HG02840 (cell line): ENCODE data around the gene PDCD4.

Experiments used
- ATAC-seq: cut with Tn5 transposase; IDR thresholded peaks from one replicate; pipeline ENCODE4 v1.9.1; 2021; ENCODE audit warnings: mild to moderate bottlenecking, moderate library complexity, moderate number of reproducible peaks; ENCODE audit not compliant: unreplicated experiment, low FRiP score

The PDCD4 gene

DNA sequence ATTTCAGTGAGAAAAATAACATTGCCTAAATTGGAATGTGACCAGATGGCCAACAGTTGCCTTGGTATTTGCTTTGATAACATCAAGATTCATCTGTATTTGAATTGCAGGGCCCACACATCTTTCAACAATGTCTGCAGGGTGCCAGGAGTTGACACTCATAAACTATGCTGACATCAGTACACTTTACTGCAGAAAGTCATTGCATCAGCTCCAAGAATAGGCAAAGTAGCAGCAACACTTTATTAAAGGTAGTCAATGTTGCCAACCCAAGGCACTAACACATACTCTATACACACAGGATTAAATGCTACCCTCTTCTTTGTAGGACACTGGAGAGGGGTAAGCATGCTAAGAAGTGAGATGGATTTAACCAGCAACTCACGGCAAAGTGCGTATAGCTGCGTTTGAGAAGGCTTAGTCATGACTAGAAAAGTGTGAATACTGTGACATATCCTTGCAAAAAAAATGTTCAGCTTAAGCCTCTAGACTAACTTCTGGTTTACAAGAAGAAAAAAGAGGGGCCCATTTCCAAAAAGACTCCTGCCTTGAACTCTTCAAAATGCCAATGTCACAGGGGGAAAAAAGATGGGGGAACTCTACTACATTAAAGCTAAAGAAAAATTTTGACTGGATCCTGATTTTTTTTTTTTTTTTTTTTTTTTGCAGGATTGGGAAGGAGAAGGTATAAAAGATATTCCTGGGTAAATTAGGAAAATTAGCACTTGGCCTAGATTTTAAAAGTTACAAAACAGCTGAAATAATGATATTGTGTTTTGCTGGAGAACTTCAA lies 45.0 kb downstream of the PDCD4 start:
- ATAC-seq: no peak

DNA sequence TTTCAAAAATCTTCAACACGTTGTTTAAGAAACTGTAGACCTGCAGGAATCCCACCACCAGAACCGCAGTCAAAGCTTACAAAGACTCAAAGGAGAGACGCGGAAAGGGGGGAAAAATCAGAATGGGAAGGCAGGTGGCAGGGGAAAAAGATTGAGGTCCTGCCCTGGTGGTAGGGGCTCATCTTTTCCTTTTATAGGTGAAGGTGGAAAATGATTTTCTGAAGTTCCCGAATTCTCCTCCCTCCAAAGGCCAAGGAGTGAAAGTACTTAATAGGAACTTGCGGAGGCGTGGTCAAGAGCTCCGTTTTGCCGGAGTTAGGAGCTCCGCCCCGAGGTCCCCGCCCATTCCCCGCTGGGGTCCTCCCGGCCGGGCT lies 46.5 kb downstream of the PDCD4 start:
- no peak for ATAC-seq

DNA sequence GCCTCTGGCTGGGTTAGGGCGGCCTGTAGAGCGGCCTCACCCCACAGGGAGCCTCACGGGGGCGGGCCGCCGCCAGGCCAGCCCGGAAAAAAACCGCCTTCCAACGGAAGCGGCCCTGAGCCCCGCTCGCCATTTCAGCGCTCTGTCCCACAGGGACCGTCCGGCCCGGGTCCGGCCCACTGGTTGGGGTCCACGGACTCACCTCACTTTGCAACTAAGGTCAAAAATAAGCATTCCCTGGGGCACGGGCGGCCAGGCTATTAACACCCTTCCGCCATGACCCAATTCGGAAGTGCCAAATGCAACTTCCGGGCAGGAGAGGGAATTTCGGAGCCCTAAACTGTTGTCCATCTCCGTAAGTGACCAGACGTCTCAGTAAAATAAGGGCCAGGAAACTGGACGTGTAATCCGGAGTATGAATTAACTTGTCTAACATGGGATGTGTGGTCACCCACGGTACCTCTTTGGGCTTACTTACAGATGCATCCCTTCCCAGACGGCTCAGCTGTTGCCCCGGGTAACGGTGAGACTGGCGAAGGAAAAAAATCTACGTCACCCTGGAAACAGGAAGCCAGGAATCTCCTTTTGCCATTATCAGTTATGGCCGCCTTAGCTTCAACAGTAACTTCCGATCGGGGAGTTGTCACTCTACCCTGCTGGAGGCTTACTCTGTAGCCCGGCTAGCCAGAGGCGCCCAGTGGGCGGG lies 47.1 kb downstream of the PDCD4 start, which contains the start of gene BBIP1:
Gene BBIP1 (minus strand): TSS at position 538 of the 706 bp plus-strand sequence. CDS start 1,023 bp downstream, outside the sequence.
- peak; percentile 83 for ATAC-seq

- no peak for ATAC-seq
Measured at GRCh38 chr10:110919349-110919931, 47.7 kb downstream of the PDCD4 start, which contains the start of gene SHOC2. Gene SHOC2, plus strand, starts transcription at chr10:110919604. Its CDS starts 44,755 bp downstream, at chr10:110964359.

DNA sequence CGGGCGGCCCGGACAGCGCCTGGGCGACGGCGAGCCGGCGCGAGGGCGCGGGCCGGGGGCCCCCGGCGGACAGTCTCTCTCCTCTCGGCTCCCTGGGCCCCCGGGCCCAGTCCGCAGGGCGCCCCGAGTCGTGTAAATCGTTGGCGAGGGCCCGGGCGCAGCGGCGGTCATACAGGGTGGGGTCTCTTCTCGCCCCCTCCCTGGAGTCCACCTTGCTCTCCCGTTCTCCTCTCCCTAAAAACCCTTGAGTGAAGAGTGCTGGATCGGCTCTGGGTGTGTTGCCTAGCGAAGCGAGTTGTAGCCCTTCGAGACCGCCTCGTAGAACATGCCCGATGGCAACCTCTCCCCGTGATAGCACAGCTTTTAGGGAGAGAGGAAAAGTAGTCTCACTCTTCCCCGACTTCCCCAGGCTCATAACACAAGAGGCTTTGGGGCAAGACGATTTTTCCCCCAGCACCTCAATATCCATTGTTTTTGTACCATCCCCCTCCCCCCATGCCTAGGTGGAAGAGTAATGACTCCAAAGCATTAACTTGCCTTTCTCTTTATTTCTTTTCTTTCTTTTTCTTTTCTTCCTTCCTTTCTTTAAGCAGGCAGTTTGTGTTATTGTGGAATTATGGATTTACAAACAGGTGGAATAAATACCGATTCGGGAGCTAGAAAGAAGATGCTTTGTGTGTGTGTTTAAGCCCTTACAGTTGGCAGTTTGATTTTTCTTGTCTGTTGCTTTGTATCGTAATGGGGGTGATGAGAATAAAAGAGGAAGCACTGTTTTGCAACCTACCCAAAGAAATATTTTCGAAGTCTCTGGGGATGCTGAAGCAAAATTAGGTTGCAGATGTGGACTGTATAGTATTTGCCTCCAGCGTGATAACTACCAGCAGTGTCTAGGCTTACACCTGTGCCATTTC lies 48.5 kb downstream of the PDCD4 start:
- peak; percentile 24 for ATAC-seq

- peak; percentile 14 for ATAC-seq
Measured at GRCh38 chr10:110923856-110924493, 52.2 kb downstream of the PDCD4 start.

GRCh38 chr10:110927461-110927860 lies 55.7 kb downstream of the PDCD4 start:
- ATAC-seq: no peak

- no peak for ATAC-seq
Measured at GRCh38 chr10:110931769-110932381, 60.1 kb downstream of the PDCD4 start.

DNA sequence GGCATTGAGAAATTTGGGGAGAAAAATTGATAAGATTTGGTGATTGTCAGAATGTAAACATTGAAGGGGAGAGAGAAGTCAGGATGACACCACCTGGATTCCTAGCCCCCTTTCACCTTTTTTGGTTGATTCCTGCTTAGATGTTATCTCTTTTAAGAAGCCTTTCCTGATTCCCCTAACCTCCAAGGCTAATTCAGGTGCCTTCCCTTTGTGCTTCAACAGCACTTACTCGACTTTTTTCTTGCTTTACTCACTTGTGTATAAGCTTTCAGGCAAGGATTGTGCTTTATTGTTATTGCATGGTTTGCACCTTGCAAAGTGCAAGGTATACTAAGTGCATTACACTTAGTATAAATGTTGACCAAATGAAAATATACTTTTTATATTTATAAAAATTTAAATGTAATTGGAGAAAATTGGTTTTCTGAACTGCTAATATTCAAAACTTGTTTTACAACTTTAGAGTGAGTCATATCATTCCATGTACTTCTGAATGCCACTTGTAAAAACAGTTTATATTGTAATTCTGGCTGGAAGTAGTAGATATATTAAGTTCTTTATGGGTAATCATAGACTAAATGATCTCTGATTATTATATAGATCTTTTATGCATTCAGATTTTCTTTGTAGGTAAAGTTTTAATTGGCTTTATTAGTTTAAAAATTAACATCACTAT lies 60.9 kb downstream of the PDCD4 start:
- no peak for ATAC-seq

DNA sequence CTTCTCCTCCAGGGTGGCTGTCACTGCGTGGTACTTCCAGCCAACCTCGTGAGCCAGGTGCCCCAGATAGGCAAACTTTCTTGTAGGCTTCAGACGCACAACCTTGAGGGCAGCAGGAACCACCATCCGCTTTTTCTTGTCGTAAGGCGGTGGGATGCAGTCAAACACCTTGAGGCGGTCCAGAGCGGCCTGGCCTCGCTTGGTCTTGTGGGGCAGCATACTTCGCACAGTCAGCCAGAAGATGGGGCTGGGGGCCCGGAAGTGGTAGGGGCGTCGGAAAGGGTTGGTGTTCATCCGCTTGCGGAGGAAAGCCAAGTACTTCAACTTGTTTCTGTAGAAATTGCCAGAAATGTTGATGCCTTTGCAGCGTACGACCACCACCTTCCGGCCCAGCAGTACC lies 65.0 kb downstream of the PDCD4 start:
- ATAC-seq: no peak

- no peak for ATAC-seq
Measured at GRCh38 chr10:110939419-110939818, 67.7 kb downstream of the PDCD4 start.

DNA sequence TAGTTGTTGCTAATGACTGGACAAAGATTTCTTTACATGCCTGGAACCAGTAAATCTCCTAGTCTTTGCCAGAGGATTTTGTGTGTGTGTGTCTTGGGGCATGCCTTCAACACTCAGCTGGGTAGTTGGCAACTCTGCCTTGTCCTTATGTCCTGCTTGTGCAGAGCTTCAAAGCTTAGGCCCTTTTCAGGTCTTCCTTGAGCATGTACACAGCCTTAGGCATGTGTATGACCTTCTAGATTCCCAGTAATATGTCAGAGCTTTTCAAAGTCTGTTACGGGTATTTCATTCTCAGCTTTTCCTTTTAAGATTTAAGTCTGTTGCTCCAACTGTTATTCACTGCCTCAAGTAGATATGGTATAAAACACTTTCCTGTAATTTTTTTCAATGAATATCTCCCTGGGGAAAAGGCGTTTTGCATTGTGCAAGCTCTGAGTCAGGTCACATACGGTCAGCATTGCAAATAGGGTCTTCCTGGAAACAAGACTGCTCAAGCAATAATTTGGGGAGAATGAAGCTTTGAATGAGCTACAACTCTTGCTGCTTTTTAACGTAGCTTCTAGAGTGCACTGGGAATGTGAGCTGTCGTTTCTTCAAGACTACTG lies 73.2 kb downstream of the PDCD4 start:
- no peak for ATAC-seq

- ATAC-seq: no peak
Measured at GRCh38 chr10:110946496-110946895, 74.8 kb downstream of the PDCD4 start.

DNA sequence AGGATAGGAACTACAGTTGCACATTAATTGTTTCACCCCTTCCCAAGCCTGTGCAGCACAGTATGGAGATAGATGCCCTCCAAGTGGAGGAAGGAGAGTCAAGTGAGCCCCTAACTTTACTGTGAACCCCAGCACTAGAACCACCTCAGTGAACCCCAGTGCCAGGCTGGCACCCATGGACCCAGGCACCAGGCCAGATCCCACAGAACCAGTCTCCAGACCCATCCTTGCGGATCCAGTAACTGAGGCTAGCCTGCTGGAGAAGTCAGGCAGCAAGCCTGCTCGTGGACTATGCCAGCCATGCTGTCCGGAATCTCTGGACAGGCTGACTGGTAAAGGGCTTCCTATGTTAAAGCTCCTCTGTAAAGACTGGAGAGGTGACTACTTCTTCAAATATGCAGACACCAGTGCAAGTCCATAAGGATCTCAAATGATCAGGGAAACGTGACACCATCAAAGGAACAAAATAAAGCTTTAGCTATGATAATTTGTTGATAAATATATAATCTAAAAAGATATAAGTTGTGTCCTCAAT lies 75.4 kb downstream of the PDCD4 start:
- ATAC-seq: no peak
